Stimulated activated CD8-positive, alpha-beta memory T cell treated with anti-CD3 and anti-CD28 coated beads, Interleukin-4, amount 100 ng/mL, for 4 hours (primary cell): ENCODE measurements around the gene ACIN1.
A peak's percentile ranks its signal among the peaks of the same experiment; 100 is the strongest.
"Not testable (repeated sequence)": the region's sequence is repeated elsewhere in the genome, so short reads cannot be mapped to it uniquely, and the experiment has no call there.

Source experiments
- DNase-seq, 2 donors: peaks; one replicate each; pipeline ENCODE4 v3.0.0-alpha.2; 2020; ENCODE audit warnings: low read depth in 2 of 2, low spot score in 1 of 2

The ACIN1 gene

GRCh38 chr14:23125011-23125410, 30.1 kb upstream of the ACIN1 start:
- no peak for DNase-seq

GRCh38 chr14:23124337-23124954, 29.5 kb upstream of the ACIN1 start:
- DNase-seq, result no peak

GRCh38 chr14:23123419-23123818, 28.5 kb upstream of the ACIN1 start:
- DNase-seq, result no peak

- no peak for DNase-seq
Observed at GRCh38 chr14:23122086-23122485, 27.1 kb upstream of the ACIN1 start.

GRCh38 chr14:23121361-23121771, 26.4 kb upstream of the ACIN1 start:
- DNase-seq, result no peak

- peak; percentile 50 to 58 for DNase-seq
Observed at GRCh38 chr14:23120541-23121251, 25.8 kb upstream of the ACIN1 start.

GRCh38 chr14:23119363-23120327, 24.7 kb upstream of the ACIN1 start:
- no peak for DNase-seq

GRCh38 chr14:23118506-23119362, 23.8 kb upstream of the ACIN1 start, which contains the start of gene CEBPE:
TSS of gene CEBPE (minus strand) at chr14:23119255. CDS start at chr14:23119091, 164 bp downstream.
- no peak for DNase-seq

GRCh38 chr14:23117371-23118020, 22.6 kb upstream of the ACIN1 start:
- DNase-seq, result no peak

GRCh38 chr14:23115918-23116317, 21.0 kb upstream of the ACIN1 start:
- no peak for DNase-seq

GRCh38 chr14:23115039-23115731, 20.2 kb upstream of the ACIN1 start:
- DNase-seq, result no peak

GRCh38 chr14:23114669-23115038, 19.7 kb upstream of the ACIN1 start:
- DNase-seq, result no peak

- DNase-seq, result no peak
Observed at GRCh38 chr14:23114120-23114458, 19.2 kb upstream of the ACIN1 start.

GRCh38 chr14:23113431-23114119, 18.6 kb upstream of the ACIN1 start:
- no peak for DNase-seq

- DNase-seq, result no peak
Observed at GRCh38 chr14:23112359-23113178, 17.6 kb upstream of the ACIN1 start.

- DNase-seq, result no peak
Observed at GRCh38 chr14:23110579-23111365, 15.8 kb upstream of the ACIN1 start.

GRCh38 chr14:23109769-23110168, 14.8 kb upstream of the ACIN1 start:
- no peak for DNase-seq

GRCh38 chr14:23108169-23108568, 13.2 kb upstream of the ACIN1 start:
- DNase-seq, result not testable (repeated sequence)
